HEK293 (cell line): ENCODE results near the gene ZNF483.
A peak's percentile ranks its signal among the peaks of the same experiment; 100 is the strongest.

Experiments used
- CTCF ChIA-PET: fragments of 350-600 bp; formaldehyde crosslinking; extraction: SDS; loops from one replicate; lab custom pipeline; 2021; ENCODE audit warnings: antibody characterized with exemption; lab: Yijun Ruan, JAX
- POLR2A ChIA-PET: fragments of 300-600 bp; formaldehyde crosslinking; extraction: SDS; loops from one replicate; lab custom pipeline; 2020; ENCODE audit warnings: antibody characterized with exemption, inconsistent platforms; lab: Yijun Ruan, JAX
- H3K27ac ChIP-seq: fragments of 200-500 bp; sonication (Bioruptor generic); 2 replicates; pipeline ENCODE4 v1.5.1; 2014; ENCODE audit warnings: low read depth, low read length, control low read depth, inconsistent platforms; ENCODE audit errors: extremely low read depth
- H3K36me3 ChIP-seq, 2 experiments: fragments of 200-500 bp in 1 of 2; sonication (Bioruptor generic) in 1 of 2; 1 replicate in 1 of 2; 2 replicates in 1 of 2; pipeline ENCODE4 v1.5.1; 2014 to 2017; ENCODE audit warnings: inconsistent platforms in 2 of 2, low read length in 2 of 2; ENCODE audit not compliant: control insufficient read depth in 2 of 2, insufficient read depth in 1 of 2
- H3K4me1 ChIP-seq: fragments of 200-500 bp; sonication (Bioruptor generic); 2 replicates; pipeline ENCODE4 v1.5.1; 2014; ENCODE audit warnings: mild to moderate bottlenecking, low read length, inconsistent platforms; ENCODE audit not compliant: control insufficient read depth, insufficient read depth
- H3K4me3 ChIP-seq: 2 replicates; pipeline ENCODE4 v1.5.1; 2011; ENCODE audit warnings: low read depth, mild to moderate bottlenecking, control low read depth, low read length, moderate library complexity
- H3K9me3 ChIP-seq: fragments of 200-500 bp; sonication (Bioruptor generic); 2 replicates; pipeline ENCODE4 v1.5.1; 2014; ENCODE audit warnings: low read depth, low read length, inconsistent platforms; ENCODE audit not compliant: control insufficient read depth, insufficient read depth
- BCL11B ChIP-seq: fragments of 450-650 bp; formaldehyde crosslinking; IDR thresholded peaks from 2 replicates; pipeline ENCODE4 v1.5.1; 2016; ENCODE audit warnings: low read depth, missing biosample characterization, missing genetic modification characterization
- FEZF1 ChIP-seq: fragments of 450-650 bp; formaldehyde crosslinking; IDR thresholded peaks from 2 replicates; pipeline ENCODE4 v1.5.1; 2016; ENCODE audit warnings: missing biosample characterization, missing genetic modification characterization
- GLIS1 ChIP-seq: fragments of 450-650 bp; formaldehyde crosslinking; IDR thresholded peaks from 2 replicates; pipeline ENCODE4 v1.5.1; 2016; ENCODE audit warnings: missing biosample characterization, missing genetic modification characterization
- HIC1 ChIP-seq: fragments of 450-650 bp; formaldehyde crosslinking; IDR thresholded peaks from 2 replicates; pipeline ENCODE4 v1.5.1; 2016; ENCODE audit warnings: missing biosample characterization, missing genetic modification characterization
- MZF1 ChIP-seq: fragments of 450-650 bp; formaldehyde crosslinking; IDR thresholded peaks from 2 replicates; pipeline ENCODE4 v1.5.1; 2017; ENCODE audit warnings: missing biosample characterization, missing genetic modification characterization, borderline replicate concordance
- PRDM6 ChIP-seq: fragments of 450-650 bp; formaldehyde crosslinking; IDR thresholded peaks from 2 replicates; pipeline ENCODE4 v1.5.1; 2017; ENCODE audit warnings: missing biosample characterization, missing genetic modification characterization
- SETDB1 ChIP-seq: IDR thresholded peaks from one replicate; pipeline ENCODE4 v1.6.1; 2017; ENCODE audit warnings: mild to moderate bottlenecking, low read length, moderate library complexity, mixed read lengths; ENCODE audit not compliant: insufficient read length
- WT1 ChIP-seq: fragments of 450-650 bp; formaldehyde crosslinking; IDR thresholded peaks from 2 replicates; pipeline ENCODE4 v1.5.1; 2016; ENCODE audit warnings: missing biosample characterization, missing genetic modification characterization
- YY1 ChIP-seq: fragments of 450-650 bp; formaldehyde crosslinking; IDR thresholded peaks from 2 replicates; pipeline ENCODE4 v1.5.1; 2018; ENCODE audit warnings: missing biosample characterization, missing genetic modification characterization
- ZFP69B ChIP-seq: fragments of 450-650 bp; formaldehyde crosslinking; IDR thresholded peaks from 2 replicates; pipeline ENCODE4 v1.5.1; 2016; ENCODE audit warnings: missing biosample characterization, missing genetic modification characterization
- ZNF169 ChIP-seq: fragments of 450-650 bp; formaldehyde crosslinking; IDR thresholded peaks from 2 replicates; pipeline ENCODE4 v1.5.1; 2016; ENCODE audit warnings: missing biosample characterization, missing genetic modification characterization
- ZNF211 ChIP-seq: fragments of 450-650 bp; formaldehyde crosslinking; IDR thresholded peaks from 2 replicates; pipeline ENCODE4 v1.5.1; 2016; ENCODE audit warnings: low read depth, missing biosample characterization, missing genetic modification characterization
- ZNF239 ChIP-seq: fragments of 450-650 bp; formaldehyde crosslinking; IDR thresholded peaks from 2 replicates; pipeline ENCODE4 v1.5.1; 2016; ENCODE audit warnings: missing biosample characterization, missing genetic modification characterization
- ZNF24 ChIP-seq: fragments of 450-650 bp; formaldehyde crosslinking; IDR thresholded peaks from 2 replicates; pipeline ENCODE4 v1.5.1; 2016; ENCODE audit warnings: missing biosample characterization, missing genetic modification characterization
- ZNF280D ChIP-seq: fragments of 450-650 bp; formaldehyde crosslinking; IDR thresholded peaks from 2 replicates; pipeline ENCODE4 v1.5.1; 2016; ENCODE audit warnings: missing biosample characterization, missing genetic modification characterization
- ZNF350 ChIP-seq: fragments of 450-650 bp; formaldehyde crosslinking; IDR thresholded peaks from 2 replicates; pipeline ENCODE4 v1.5.0; 2017; ENCODE audit warnings: missing biosample characterization, mild to moderate bottlenecking, missing genetic modification characterization
- ZNF404 ChIP-seq: fragments of 450-650 bp; formaldehyde crosslinking; IDR thresholded peaks from 2 replicates; pipeline ENCODE4 v1.5.1; 2017; ENCODE audit warnings: missing biosample characterization, missing genetic modification characterization
- ZNF423 ChIP-seq: fragments of 450-650 bp; formaldehyde crosslinking; IDR thresholded peaks from 2 replicates; pipeline ENCODE4 v1.5.1; 2016; ENCODE audit warnings: missing biosample characterization, missing genetic modification characterization
- ZNF514 ChIP-seq: fragments of 450-650 bp; formaldehyde crosslinking; IDR thresholded peaks from 2 replicates; pipeline ENCODE4 v1.5.1; 2016; ENCODE audit warnings: missing biosample characterization, missing genetic modification characterization
- ZNF521 ChIP-seq: fragments of 450-650 bp; formaldehyde crosslinking; IDR thresholded peaks from 2 replicates; pipeline ENCODE4 v1.5.1; 2017; ENCODE audit warnings: missing biosample characterization, mild to moderate bottlenecking, missing genetic modification characterization
- ZNF529 ChIP-seq: fragments of 450-650 bp; formaldehyde crosslinking; IDR thresholded peaks from 2 replicates; pipeline ENCODE4 v1.5.1; 2017; ENCODE audit warnings: missing genetic modification characterization, missing biosample characterization; ENCODE audit not compliant: insufficient replicate concordance
- ZNF639 ChIP-seq: fragments of 450-650 bp; formaldehyde crosslinking; IDR thresholded peaks from 2 replicates; pipeline ENCODE4 v1.5.1; 2016; ENCODE audit warnings: missing biosample characterization, missing genetic modification characterization
- ZNF747 ChIP-seq: fragments of 450-650 bp; formaldehyde crosslinking; IDR thresholded peaks from 2 replicates; pipeline ENCODE4 v1.5.1; 2016; ENCODE audit warnings: missing biosample characterization, missing genetic modification characterization
- ZNF837 ChIP-seq: fragments of 450-650 bp; formaldehyde crosslinking; IDR thresholded peaks from 2 replicates; pipeline ENCODE4 v1.5.1; 2016; ENCODE audit warnings: missing biosample characterization, missing genetic modification characterization
- ZXDB ChIP-seq: fragments of 450-650 bp; formaldehyde crosslinking; IDR thresholded peaks from 2 replicates; pipeline ENCODE4 v1.5.1; 2016; ENCODE audit warnings: missing biosample characterization, missing genetic modification characterization
- TF ChIP-seq, protein P1 (sequence below): fragments of 450-650 bp; formaldehyde crosslinking; IDR thresholded peaks from 2 replicates; pipeline ENCODE4 v1.5.1; 2016; ENCODE audit warnings: missing biosample characterization, missing genetic modification characterization, borderline replicate concordance

The ZNF483 gene

DNA sequence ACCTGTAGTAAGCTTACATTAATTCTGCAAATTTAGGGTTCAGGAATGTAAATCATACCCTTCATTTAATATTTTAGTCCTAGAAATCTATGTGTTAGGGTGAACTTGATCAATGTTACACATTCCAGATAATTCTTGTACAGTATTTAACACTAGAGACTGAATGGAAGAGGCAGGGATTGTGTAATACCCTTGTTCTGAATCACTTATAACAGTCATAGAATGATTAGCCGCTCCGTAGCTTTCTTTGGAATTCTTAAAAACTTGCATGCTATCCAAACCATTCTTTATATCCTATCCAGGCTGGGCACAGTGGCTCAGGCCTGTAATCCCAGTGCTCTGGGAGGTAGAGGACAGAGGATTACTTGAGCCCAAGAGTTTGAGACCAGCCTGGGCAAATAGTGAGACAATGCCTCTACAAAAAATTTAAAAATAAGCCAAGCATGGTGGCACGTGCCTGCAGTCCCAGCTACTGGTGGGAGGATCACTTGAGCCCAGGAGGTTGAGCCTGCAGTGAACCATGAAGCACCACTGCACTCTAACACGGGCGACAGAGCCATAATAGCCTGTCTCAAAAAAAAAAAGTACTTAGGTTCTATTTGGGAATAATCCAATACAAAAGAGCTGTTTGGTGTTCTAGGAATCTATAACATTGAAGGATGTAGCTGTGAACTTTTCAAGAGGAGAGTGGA lies 8.3 kb downstream of the ZNF483 start:
- H3K27ac ChIP-seq = no peak overlapping the region
- ChIA-PET POLR2A (interaction anchor here (1.1 to 1.2 kb wide), 2 partner anchors 8 to 98 kb away, joined by 3 to 5 read pairs; partner anchors contain the start of genes DNAJC25 and ZNF483), CTCF (interaction anchor here (0.6 kb wide), 1 partner anchor 65 kb away, joined by 4 read pairs; no protein-coding TSS in a partner anchor)
- H3K9me3 ChIP-seq = no peaks in the 10 kb centered on the region
- no peaks in the 10 kb centered on the region for H3K4me1 ChIP-seq
- no peak overlapping the region for H3K4me3 ChIP-seq
- H3K36me3 ChIP-seq = peaks cover 28 to 91% of the 10 kb centered on the region in 2 experiments
- no peak for TF ChIP-seq ZNF211 (tag by site-specific recombination)
- no peak for TF ChIP-seq ZNF24
- TF ChIP-seq SETDB1 = no peak
- TF ChIP-seq ZNF514 = no peak
- no peak for TF ChIP-seq ZNF747
- TF ChIP-seq PRDM6 (tag by site-specific recombination) = no peak
- no peak for TF ChIP-seq ZXDB (tag by site-specific recombination)
- no peak for TF ChIP-seq ZNF521
- TF ChIP-seq ZNF639 (tag by site-specific recombination) = no peak
- no peak for TF ChIP-seq WT1 (tag by site-specific recombination)
- TF ChIP-seq ZNF169 = no peak
- no peak for TF ChIP-seq ZNF837 (tag by site-specific recombination)
- no peak for TF ChIP-seq GLIS1
- TF ChIP-seq BCL11B (tag by site-specific recombination) = no peak
- TF ChIP-seq ZNF404 = no peak
- TF ChIP-seq ZNF350 = no peak
- TF ChIP-seq FEZF1 (tag by site-specific recombination) = no peak
- no peak for TF ChIP-seq ZNF423

DNA sequence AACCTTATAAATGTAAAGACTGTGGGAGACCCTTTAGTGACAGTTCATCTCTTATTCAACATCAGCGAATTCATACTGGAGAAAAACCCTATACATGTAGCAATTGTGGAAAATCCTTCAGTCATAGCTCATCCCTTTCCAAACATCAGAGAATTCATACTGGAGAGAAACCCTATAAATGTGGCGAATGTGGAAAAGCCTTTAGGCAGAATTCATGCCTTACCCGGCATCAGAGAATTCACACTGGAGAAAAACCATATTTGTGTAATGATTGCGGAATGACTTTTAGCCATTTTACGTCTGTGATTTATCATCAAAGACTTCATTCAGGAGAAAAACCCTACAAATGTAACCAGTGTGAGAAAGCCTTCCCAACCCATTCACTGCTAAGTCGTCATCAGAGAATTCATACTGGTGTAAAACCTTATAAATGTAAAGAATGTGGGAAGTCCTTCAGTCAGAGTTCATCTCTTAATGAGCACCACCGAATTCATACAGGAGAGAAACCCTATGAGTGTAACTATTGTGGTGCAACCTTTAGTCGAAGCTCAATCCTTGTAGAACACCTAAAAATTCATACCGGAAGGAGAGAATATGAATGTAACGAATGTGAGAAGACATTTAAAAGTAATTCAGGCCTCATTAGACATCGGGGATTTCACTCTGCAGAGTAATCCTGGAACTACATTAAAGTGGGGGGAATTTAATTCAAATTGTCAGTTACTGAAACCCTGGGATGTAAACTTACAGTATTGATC lies 17.7 kb downstream of the ZNF483 start:
- Histone ChIP-seq H3K27ac (no peak overlapping the region), H3K4me3 (no peak overlapping the region), H3K4me1 (no peaks in the 10 kb centered on the region), H3K9me3 (no peaks in the 10 kb centered on the region), H3K36me3 (peaks cover 7 to 64% of the 10 kb centered on the region in 2 experiments; a peak in 2 of 3 replicates)
- CTCF ChIA-PET = interaction anchor here (0.7 kb wide), 1 partner anchor 10 kb away, joined by 3 read pairs; no protein-coding TSS in a partner anchor
- POLR2A ChIA-PET = interaction anchor here (0.5 kb wide), 1 partner anchor 151 kb away, joined by 4 read pairs; no protein-coding TSS in a partner anchor
- TF ChIP-seq SETDB1 (peak; percentile 100), ZNF239 (tag by site-specific recombination) (no peak), ZNF529 (no peak), ZNF280D (tag by site-specific recombination) (0 out of 2 replicates have a peak, but pooled peaks have one; percentile 8), MZF1 (tag by site-specific recombination) (no peak), ZFP69B (tag by site-specific recombination) (no peak), YY1 (tag by site-specific recombination) (no peak), HIC1 (tag by site-specific recombination) (no peak)
- TF ChIP-seq, protein P1, sequence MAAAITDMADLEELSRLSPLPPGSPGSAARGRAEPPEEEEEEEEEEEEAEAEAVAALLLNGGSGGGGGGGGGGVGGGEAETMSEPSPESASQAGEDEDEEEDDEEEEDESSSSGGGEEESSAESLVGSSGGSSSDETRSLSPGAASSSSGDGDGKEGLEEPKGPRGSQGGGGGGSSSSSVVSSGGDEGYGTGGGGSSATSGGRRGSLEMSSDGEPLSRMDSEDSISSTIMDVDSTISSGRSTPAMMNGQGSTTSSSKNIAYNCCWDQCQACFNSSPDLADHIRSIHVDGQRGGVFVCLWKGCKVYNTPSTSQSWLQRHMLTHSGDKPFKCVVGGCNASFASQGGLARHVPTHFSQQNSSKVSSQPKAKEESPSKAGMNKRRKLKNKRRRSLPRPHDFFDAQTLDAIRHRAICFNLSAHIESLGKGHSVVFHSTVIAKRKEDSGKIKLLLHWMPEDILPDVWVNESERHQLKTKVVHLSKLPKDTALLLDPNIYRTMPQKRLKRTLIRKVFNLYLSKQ (tag by site-specific recombination) = no peak
